Thoracic aorta (tissue), 2 donors: ENCODE measurements around the gene TTC39C. TPM values are rescaled to one million over a fixed set of nuclear protein-coding genes. Genes with fewer than 3 reads are reported as not detected.

Experiments used
- ATAC-seq: fragments of 150-250 bp; one replicate; pipeline ENCODE4 v1.8.0; 2017; ENCODE audit warnings: low read depth; ENCODE audit not compliant: insufficient number of reproducible peaks, low FRiP score
- DNase-seq: peaks from one replicate; pipeline ENCODE4 v3.0.0-alpha.2; 2020; ENCODE audit warnings: low spot score
- H3K27ac ChIP-seq, 2 donors: fragments of 200-600 bp; sonication (generic); 1 replicate in 1 of 2; 2 replicates in 1 of 2; pipeline ENCODE4 v1.5.1; 2016; ENCODE audit warnings: mild to moderate bottlenecking in 2 of 2, moderate library complexity in 2 of 2
- H3K27me3 ChIP-seq: fragments of 200-600 bp; sonication (generic); replicated peaks from 2 replicates; pipeline ENCODE4 v1.6.0; 2016; ENCODE audit warnings: mild to moderate bottlenecking; ENCODE audit not compliant: insufficient read depth
- H3K36me3 ChIP-seq: fragments of 200-600 bp; sonication (generic); one replicate; pipeline ENCODE4 v1.5.1; 2016
- H3K4me1 ChIP-seq, 2 donors: fragments of 200-600 bp; sonication (generic); 1 replicate in 1 of 2; 2 replicates in 1 of 2; pipeline versions ENCODE4 v1.5.1 to v1.6.0; 2016; ENCODE audit warnings: low read depth in 2 of 2, mild to moderate bottlenecking in 1 of 2; ENCODE audit not compliant: control insufficient read depth in 1 of 2
- H3K4me3 ChIP-seq: fragments of 200-600 bp; sonication (generic); 2 replicates; pipeline ENCODE4 v1.5.1; 2016; ENCODE audit warnings: mild to moderate bottlenecking
- H3K9me3 ChIP-seq: fragments of 200-600 bp; sonication (generic); 2 replicates; pipeline ENCODE4 v1.5.1; 2016
- CTCF ChIP-seq: fragments of 200-600 bp; sonication (generic); IDR thresholded peaks from one replicate; pipeline ENCODE4 v1.5.1; 2019; ENCODE audit warnings: antibody characterized with exemption
- total RNA-seq, 2 donors: library from RNA; depleted of rRNA; stranded (reverse); fragments of >200 nt; gene quantifications; one replicate each; pipeline versions ENCODE4 v1.1.0 to v1.2.3, GENCODE V29; 2016

Gene TTC39C
- total RNA-seq, 2 donors from 2014 or later = 13.5 to 23.4 TPM

GRCh38 chr18:24153397-24153796 lies 138.8 kb downstream of the TTC39C start:
- Histone ChIP-seq H3K4me3 (no peak overlapping the region), H3K27ac (no peak overlapping the region), H3K36me3 (peaks cover 13% of the 10 kb centered on the region), H3K4me1 (no peaks in the 10 kb centered on the region), H3K9me3 (no peaks in the 10 kb centered on the region), H3K27me3 (no peaks in the 10 kb centered on the region)
- ATAC-seq (no peak), DNase-seq (no peak)
- TF ChIP-seq CTCF = no peak

- Histone ChIP-seq H3K4me3 (no peak overlapping the region), H3K27me3 (no peaks in the 10 kb centered on the region), H3K27ac (no peak overlapping the region), H3K36me3 (peaks cover 18% of the 10 kb centered on the region), H3K4me1 (no peaks in the 10 kb centered on the region), H3K9me3 (no peaks in the 10 kb centered on the region)
- no peak for ATAC-seq
- DNase-seq = no peak
- no peak for TF ChIP-seq CTCF
These were observed 143.3 kb downstream of the TTC39C start for GRCh38 chr18:24157855-24158254.

GRCh38 chr18:24160086-24160485 lies 145.5 kb downstream of the TTC39C start:
- no peak for TF ChIP-seq CTCF
- DNase-seq (no peak), ATAC-seq (no peak)
- no peaks in the 10 kb centered on the region for H3K9me3 ChIP-seq
- no peaks in the 10 kb centered on the region for H3K27me3 ChIP-seq
- H3K4me3 ChIP-seq = no peak overlapping the region
- H3K36me3 ChIP-seq = peaks cover 18% of the 10 kb centered on the region
- H3K27ac ChIP-seq = no peak overlapping the region
- H3K4me1 ChIP-seq = no peaks in the 10 kb centered on the region

GRCh38 chr18:24161304-24161703 lies 146.8 kb downstream of the TTC39C start:
- TF ChIP-seq CTCF = no peak
- Histone ChIP-seq H3K27ac (no peak overlapping the region), H3K27me3 (no peaks in the 10 kb centered on the region), H3K9me3 (no peaks in the 10 kb centered on the region), H3K4me3 (no peak overlapping the region), H3K4me1 (no peaks in the 10 kb centered on the region), H3K36me3 (peaks cover 21% of the 10 kb centered on the region)
- no peak for DNase-seq
- no peak for ATAC-seq

- no peak for TF ChIP-seq CTCF
- peaks cover 7% of the 10 kb centered on the region for H3K36me3 ChIP-seq
- no peaks in the 10 kb centered on the region for H3K9me3 ChIP-seq
- no peak overlapping the region for H3K4me3 ChIP-seq
- no peak for DNase-seq
- ATAC-seq = no peak
- no peaks in the 10 kb centered on the region for H3K4me1 ChIP-seq
- no peaks in the 10 kb centered on the region for H3K27me3 ChIP-seq
- no peak overlapping the region for H3K27ac ChIP-seq
These were observed 153.9 kb downstream of the TTC39C start for GRCh38 chr18:24168496-24168895.
